A673 (cell line): ENCODE results near the gene P2RX6. TPM values are rescaled to one million over a fixed set of nuclear protein-coding genes. Genes with fewer than 3 reads are reported as not detected.

Source experiments
- BruUV-seq: library from RNA; stranded (reverse); fragments of 400-500 nt; replicated peaks from 2 replicates; lab custom pipeline; 2021; lab: Mats Ljungman, UMichigan
- CTCF ChIA-PET: fragments of 300-600 bp; sonication (Branson Sonifier 250); formaldehyde crosslinking; loops from one replicate; lab custom pipeline; 2022; ENCODE audit warnings: antibody characterized with exemption; lab: Charles Lee
- POLR2A ChIA-PET: fragments of 300-600 bp; sonication (Branson Sonifier 250); formaldehyde crosslinking; loops from one replicate; lab custom pipeline; 2022; ENCODE audit warnings: antibody characterized with exemption; ENCODE audit not compliant: low non-redundant PET; lab: Charles Lee
- DNase-seq: peaks from one replicate; pipeline ENCODE4 v3.0.0-alpha.2; 2015; ENCODE audit warnings: low spot score
- H3K27ac ChIP-seq: fragments of 200-600 bp; sonication (generic); 2 replicates; pipeline ENCODE4 v1.5.1; 2016; ENCODE audit warnings: mixed run types, low read depth, mild to moderate bottlenecking, mixed read lengths, antibody characterized with exemption, low read length; ENCODE audit not compliant: poor library complexity, severe bottlenecking
- H3K27me3 ChIP-seq: fragments of 200-600 bp; sonication (generic); replicated peaks from 2 replicates; pipeline ENCODE4 v1.6.1; 2017; ENCODE audit warnings: mixed run types, low read depth, mild to moderate bottlenecking, mixed read lengths, antibody characterized with exemption, low read length; ENCODE audit not compliant: insufficient read depth, poor library complexity
- H3K36me3 ChIP-seq: fragments of 200-600 bp; sonication (generic); 2 replicates; pipeline ENCODE4 v1.6.1; 2016; ENCODE audit warnings: mixed run types, mild to moderate bottlenecking, mixed read lengths, antibody characterized with exemption, low read length; ENCODE audit not compliant: insufficient read depth, poor library complexity, severe bottlenecking
- H3K4me1 ChIP-seq: fragments of 200-600 bp; sonication (generic); 2 replicates; pipeline ENCODE4 v1.6.1; 2017; ENCODE audit warnings: mixed run types, mild to moderate bottlenecking, mixed read lengths, antibody characterized with exemption, low read length; ENCODE audit not compliant: insufficient read depth, poor library complexity, severe bottlenecking
- H3K4me3 ChIP-seq: fragments of 200-600 bp; sonication (generic); 2 replicates; pipeline ENCODE4 v1.5.1; 2016; ENCODE audit warnings: low read depth, mixed run types, mild to moderate bottlenecking, mixed read lengths, low read length; ENCODE audit not compliant: poor library complexity, severe bottlenecking
- H3K9me3 ChIP-seq: fragments of 200-600 bp; sonication (generic); 2 replicates; pipeline ENCODE4 v1.6.1; 2016; ENCODE audit warnings: mixed run types, low read depth, mild to moderate bottlenecking, mixed read lengths, antibody characterized with exemption, low read length; ENCODE audit not compliant: poor library complexity, severe bottlenecking
- EZH2 ChIP-seq: fragments of 200-600 bp; sonication (generic); IDR thresholded peaks from 2 replicates; pipeline ENCODE4 v1.6.1; 2017; ENCODE audit warnings: borderline replicate concordance, low read depth, mild to moderate bottlenecking, mixed read lengths, antibody characterized with exemption, low read length; ENCODE audit not compliant: poor library complexity, severe bottlenecking
- intact Hi-C: fragments of 100-400 bp; cut with micrococcal nuclease; formaldehyde crosslinking; loops from one replicate; pipeline ENCODE4 v1.10.0; 2022; ENCODE audit not compliant: unreplicated experiment
- total RNA-seq: library from RNA; stranded (reverse); gene quantifications from 2 replicates; pipeline ENCODE4 v1.2.3, GENCODE V29; 2021
- TF ChIP-seq, protein P1 (sequence below): fragments of 300-800, 200-600 bp; sonication (generic); conservative IDR thresholded peaks from 2 replicates; pipeline ENCODE4 v1.5.1; 2017; ENCODE audit warnings: low read depth, mild to moderate bottlenecking, antibody characterized with exemption, low read length, moderate library complexity, mixed read lengths

P2RX6 gene
- total RNA-seq, 1 experiment from 2014 or later, result 0.43 TPM

GRCh38 chr22:21051145-21051830 lies 36.3 kb downstream of the P2RX6 start:
- Histone ChIP-seq H3K27me3 (no peaks in the 10 kb centered on the region), H3K4me3 (no peak overlapping the region), H3K9me3 (no peaks in the 10 kb centered on the region), H3K36me3 (no peaks in the 10 kb centered on the region), H3K27ac (no peak overlapping the region), H3K4me1 (no peaks in the 10 kb centered on the region)
- CTCF ChIA-PET, result no interaction called here
- TF ChIP-seq, protein P1, sequence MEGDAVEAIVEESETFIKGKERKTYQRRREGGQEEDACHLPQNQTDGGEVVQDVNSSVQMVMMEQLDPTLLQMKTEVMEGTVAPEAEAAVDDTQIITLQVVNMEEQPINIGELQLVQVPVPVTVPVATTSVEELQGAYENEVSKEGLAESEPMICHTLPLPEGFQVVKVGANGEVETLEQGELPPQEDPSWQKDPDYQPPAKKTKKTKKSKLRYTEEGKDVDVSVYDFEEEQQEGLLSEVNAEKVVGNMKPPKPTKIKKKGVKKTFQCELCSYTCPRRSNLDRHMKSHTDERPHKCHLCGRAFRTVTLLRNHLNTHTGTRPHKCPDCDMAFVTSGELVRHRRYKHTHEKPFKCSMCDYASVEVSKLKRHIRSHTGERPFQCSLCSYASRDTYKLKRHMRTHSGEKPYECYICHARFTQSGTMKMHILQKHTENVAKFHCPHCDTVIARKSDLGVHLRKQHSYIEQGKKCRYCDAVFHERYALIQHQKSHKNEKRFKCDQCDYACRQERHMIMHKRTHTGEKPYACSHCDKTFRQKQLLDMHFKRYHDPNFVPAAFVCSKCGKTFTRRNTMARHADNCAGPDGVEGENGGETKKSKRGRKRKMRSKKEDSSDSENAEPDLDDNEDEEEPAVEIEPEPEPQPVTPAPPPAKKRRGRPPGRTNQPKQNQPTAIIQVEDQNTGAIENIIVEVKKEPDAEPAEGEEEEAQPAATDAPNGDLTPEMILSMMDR, result no peak
- no peak for TF ChIP-seq EZH2
- intact Hi-C loops, result no loop called here
- DNase-seq, result no peak
- POLR2A ChIA-PET, result no interaction called here
- BruUV-seq, result no TSS peak

DNA sequence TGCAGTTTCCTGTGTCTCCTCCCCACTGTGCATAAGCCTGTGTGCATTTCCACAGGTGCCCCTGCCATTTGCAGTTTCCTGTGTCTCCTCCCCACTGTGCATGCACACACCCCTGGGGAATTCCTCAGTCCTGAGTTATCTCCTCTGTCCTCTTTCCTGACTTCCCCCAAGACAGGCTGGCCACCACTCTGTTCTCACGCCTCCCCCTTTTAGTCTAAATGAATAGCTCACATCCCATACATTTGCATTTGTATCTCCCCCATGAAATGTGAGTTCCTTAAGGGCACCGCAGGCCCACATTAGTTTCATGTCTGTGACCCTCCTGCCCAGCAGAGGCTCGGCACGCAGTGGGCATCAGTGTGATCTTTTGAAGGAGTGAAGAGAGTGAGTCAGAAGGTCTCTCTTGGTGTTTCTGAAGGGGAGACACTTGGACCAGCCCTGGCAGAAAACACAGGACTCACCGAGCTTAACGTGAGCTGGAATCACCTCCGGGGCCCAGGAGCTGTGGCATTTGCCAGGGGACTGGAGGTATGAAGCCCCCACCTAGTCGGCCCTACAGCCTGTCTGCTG lies 37.0 kb downstream of the P2RX6 start:
- POLR2A ChIA-PET, result no interaction called here
- no TSS peak for BruUV-seq
- H3K4me3 ChIP-seq, result no peak overlapping the region
- CTCF ChIA-PET, result no interaction called here
- no peaks in the 10 kb centered on the region for H3K9me3 ChIP-seq
- intact Hi-C loops, result no loop called here
- no peaks in the 10 kb centered on the region for H3K36me3 ChIP-seq
- no peaks in the 10 kb centered on the region for H3K27me3 ChIP-seq
- peaks cover 3% of the 10 kb centered on the region for H3K4me1 ChIP-seq
- H3K27ac ChIP-seq, result no peak overlapping the region
- TF ChIP-seq, protein P1, result no peak
- no peak for TF ChIP-seq EZH2
- DNase-seq, result no peak

GRCh38 chr22:21052715-21053459 lies 37.9 kb downstream of the P2RX6 start:
- no peak for DNase-seq
- no TSS peak for BruUV-seq
- ChIA-PET CTCF (no interaction called here), POLR2A (no interaction called here)
- peaks cover 3% of the 10 kb centered on the region for H3K4me1 ChIP-seq
- no peak overlapping the region for H3K4me3 ChIP-seq
- TF ChIP-seq EZH2, result no peak
- TF ChIP-seq, protein P1, result no peak
- H3K27me3 ChIP-seq, result no peaks in the 10 kb centered on the region
- H3K27ac ChIP-seq, result no peak overlapping the region
- H3K9me3 ChIP-seq, result no peaks in the 10 kb centered on the region
- intact Hi-C loops, result no loop called here
- no peaks in the 10 kb centered on the region for H3K36me3 ChIP-seq
